Astrocyte (in vitro differentiated cells and primary cell): ENCODE measurements around the gene GZMM. TPM values are rescaled to one million over a fixed set of nuclear protein-coding genes. Genes with fewer than 3 reads are reported as not detected.

Experiments
- DNase-seq: peaks from one replicate; pipeline ENCODE4 v3.0.0-alpha.2; 2010; ENCODE audit warnings: low read depth
- FAIRE-seq: peaks from 2 replicates; lab custom pipeline; 2011; peaks lifted over from hg19 to GRCh38; lab: Jason Lieb, UNC
- H2AFZ ChIP-seq: 2 replicates; pipeline ENCODE4 v1.6.0; 2012; ENCODE audit warnings: low read depth, low read length, inconsistent platforms
- H3K27ac ChIP-seq: 2 replicates; pipeline ENCODE4 v1.5.1; 2011; ENCODE audit warnings: low read depth, low read length, inconsistent platforms
- H3K27me3 ChIP-seq: 2 replicates; pipeline ENCODE4 v1.6.0; 2011; ENCODE audit warnings: low read length, inconsistent platforms; ENCODE audit not compliant: insufficient read depth
- H3K36me3 ChIP-seq: 2 replicates; pipeline ENCODE4 v1.5.1; 2011; ENCODE audit warnings: low read length, inconsistent platforms; ENCODE audit not compliant: insufficient read depth
- H3K4me1 ChIP-seq: 2 replicates; pipeline ENCODE4 v1.5.1; 2011; ENCODE audit warnings: low read length, inconsistent platforms; ENCODE audit not compliant: insufficient read depth
- H3K4me2 ChIP-seq: 2 replicates; pipeline ENCODE4 v1.6.0; 2012; ENCODE audit warnings: low read length, inconsistent platforms
- H3K4me3 ChIP-seq: 2 replicates; pipeline ENCODE4 v1.5.1; 2011; ENCODE audit warnings: low read depth, mild to moderate bottlenecking, low read length, inconsistent platforms; ENCODE audit not compliant: insufficient read depth
- H3K79me2 ChIP-seq: 2 replicates; pipeline ENCODE4 v1.6.0; 2012; ENCODE audit warnings: mild to moderate bottlenecking, low read length, inconsistent platforms; ENCODE audit not compliant: insufficient read depth
- H3K9ac ChIP-seq: 2 replicates; pipeline ENCODE4 v1.6.0; 2012; ENCODE audit warnings: mild to moderate bottlenecking, low read length, inconsistent platforms
- H3K9me3 ChIP-seq: 2 replicates; pipeline ENCODE4 v1.5.1; 2012; ENCODE audit warnings: low read depth, mild to moderate bottlenecking, low read length, inconsistent platforms; ENCODE audit not compliant: insufficient read depth
- H4K20me1 ChIP-seq: 2 replicates; pipeline ENCODE4 v1.6.0; 2012; ENCODE audit warnings: low read length, inconsistent platforms; ENCODE audit not compliant: insufficient read depth
- H3K27ac Mint-ChIP-seq: one replicate; pipeline ENCODE4 v1.8.0; 2021; ENCODE audit warnings: mild to moderate bottlenecking, mixed read lengths; ENCODE audit not compliant: unreplicated experiment
- H3K27me3 Mint-ChIP-seq: one replicate; pipeline ENCODE4 v1.8.0; 2021; ENCODE audit warnings: low read depth, mixed read lengths; ENCODE audit not compliant: unreplicated experiment
- H3K36me3 Mint-ChIP-seq: one replicate; pipeline ENCODE4 v1.8.0; 2021; ENCODE audit warnings: low read depth, mixed read lengths; ENCODE audit not compliant: unreplicated experiment
- H3K4me1 Mint-ChIP-seq: one replicate; pipeline ENCODE4 v1.8.0; 2021; ENCODE audit warnings: low read depth, mixed read lengths; ENCODE audit not compliant: unreplicated experiment
- H3K4me3 Mint-ChIP-seq: one replicate; pipeline ENCODE4 v1.8.0; 2021; ENCODE audit warnings: mild to moderate bottlenecking, moderate library complexity, mixed read lengths; ENCODE audit not compliant: unreplicated experiment
- H3K9me3 Mint-ChIP-seq: one replicate; pipeline ENCODE4 v1.8.0; 2021; ENCODE audit warnings: mild to moderate bottlenecking, mixed read lengths; ENCODE audit not compliant: unreplicated experiment
- CTCF ChIP-seq: IDR thresholded peaks from 2 replicates; pipeline ENCODE4 v1.5.1; 2011; ENCODE audit warnings: low read depth, mild to moderate bottlenecking, inconsistent platforms, low read length, moderate library complexity; ENCODE audit not compliant: insufficient read depth
- EZH2 ChIP-seq: IDR thresholded peaks from 2 replicates; pipeline ENCODE4 v1.6.1; 2012; ENCODE audit warnings: mild to moderate bottlenecking, low read length, inconsistent platforms; ENCODE audit not compliant: insufficient read depth
- total RNA-seq: library from RNA; stranded (reverse); gene quantifications from 2 replicates; pipeline ENCODE4 v1.2.1, GENCODE V29; 2021

Gene GZMM
- total RNA-seq, 1 donor from 2014 or later = 0.70 TPM

GRCh38 chr19:518598-519231 lies 25.1 kb upstream of the GZMM start:
- DNase-seq = no peak
- Histone ChIP-seq H3K9ac (no peak overlapping the region), H3K79me2 (no peaks in the 10 kb centered on the region), H3K36me3 (no peaks in the 10 kb centered on the region), H3K27ac (no peak overlapping the region), H3K9me3 (no peaks in the 10 kb centered on the region), H4K20me1 (peaks cover 17% of the 10 kb centered on the region), H2AFZ (no peak overlapping the region), H3K27me3 (no peaks in the 10 kb centered on the region), H3K4me1 (no peaks in the 10 kb centered on the region), H3K4me3 (no peak overlapping the region), H3K4me2 (no peak overlapping the region)
- Mint-ChIP-seq H3K36me3 (peaks cover 12% of the 10 kb centered on the region), H3K27me3 (no peaks in the 10 kb centered on the region), H3K4me3 (no peak overlapping the region), H3K9me3 (no peaks in the 10 kb centered on the region), H3K27ac (no peak overlapping the region), H3K4me1 (peaks cover 6% of the 10 kb centered on the region)
- no peak for TF ChIP-seq EZH2
- TF ChIP-seq CTCF = no peak
- no peak for FAIRE-seq

GRCh38 chr19:519449-519865 lies 24.4 kb upstream of the GZMM start:
- H3K9me3 ChIP-seq = no peaks in the 10 kb centered on the region
- H3K4me3 Mint-ChIP-seq = no peak overlapping the region
- H3K27me3 ChIP-seq = no peaks in the 10 kb centered on the region
- TF ChIP-seq EZH2 (no peak), CTCF (no peak)
- H3K36me3 ChIP-seq = no peaks in the 10 kb centered on the region
- H3K27me3 Mint-ChIP-seq = no peaks in the 10 kb centered on the region
- peaks cover 10% of the 10 kb centered on the region for H4K20me1 ChIP-seq
- no peak overlapping the region for H3K4me2 ChIP-seq
- FAIRE-seq (no peak), DNase-seq (no peak)
- no peak overlapping the region for H3K9ac ChIP-seq
- no peak overlapping the region for H2AFZ ChIP-seq
- H3K4me1 Mint-ChIP-seq = peaks cover 6% of the 10 kb centered on the region
- no peak overlapping the region for H3K27ac ChIP-seq
- no peak overlapping the region for H3K27ac Mint-ChIP-seq
- peaks cover 6% of the 10 kb centered on the region for H3K36me3 Mint-ChIP-seq
- H3K9me3 Mint-ChIP-seq = no peaks in the 10 kb centered on the region
- H3K4me3 ChIP-seq = no peak overlapping the region
- H3K4me1 ChIP-seq = no peaks in the 10 kb centered on the region
- H3K79me2 ChIP-seq = no peaks in the 10 kb centered on the region

- Histone ChIP-seq H3K9ac (no peak overlapping the region), H3K36me3 (no peaks in the 10 kb centered on the region), H3K4me2 (no peak overlapping the region), H4K20me1 (no peaks in the 10 kb centered on the region), H3K79me2 (no peaks in the 10 kb centered on the region), H2AFZ (no peak overlapping the region), H3K4me1 (no peaks in the 10 kb centered on the region), H3K4me3 (no peak overlapping the region), H3K9me3 (no peaks in the 10 kb centered on the region), H3K27ac (no peak overlapping the region), H3K27me3 (no peaks in the 10 kb centered on the region)
- no peak for DNase-seq
- Mint-ChIP-seq H3K27ac (no peak overlapping the region), H3K4me3 (no peak overlapping the region), H3K4me1 (no peaks in the 10 kb centered on the region), H3K9me3 (no peaks in the 10 kb centered on the region), H3K36me3 (peaks cover 6% of the 10 kb centered on the region), H3K27me3 (peaks cover 3% of the 10 kb centered on the region)
- no peak for TF ChIP-seq EZH2
- no peak for TF ChIP-seq CTCF
- no peak for FAIRE-seq
Observed at GRCh38 chr19:522726-523125, 21.1 kb upstream of the GZMM start.
